Skin of body (tissue), 2 donors: ENCODE results near the gene CIAO3. TPM values are rescaled to one million over a fixed set of nuclear protein-coding genes. Genes with fewer than 3 reads are reported as not detected.
"Not testable (repeated sequence)": the region's sequence is repeated elsewhere in the genome, so short reads cannot be mapped to it uniquely, and the experiment has no call there.

ENCODE experiments used
- DNase-seq: peaks from one replicate; lab custom pipeline; 2025; lab: John Stamatoyannopoulos, UW
- total RNA-seq: library from RNA; depleted of rRNA; stranded (reverse); fragments of >200 nt; gene quantifications from one replicate; pipeline ENCODE4 v1.2.3, GENCODE V29; 2014

Gene CIAO3
- total RNA-seq, 1 donor from 2014 or later: 41.2 TPM

GRCh38 chr16:694863-695354 is 45.9 kb downstream of the CIAO3 start:
- DNase-seq: no peak

GRCh38 chr16:694187-694862 is 46.5 kb downstream of the CIAO3 start:
- DNase-seq: no peak

- no peak for DNase-seq
These were observed 47.0 kb downstream of the CIAO3 start for GRCh38 chr16:693766-694165.

GRCh38 chr16:693364-693763 is 47.4 kb downstream of the CIAO3 start:
- no peak for DNase-seq

- no peak for DNase-seq
These were observed 48.3 kb downstream of the CIAO3 start for GRCh38 chr16:692356-693108.

GRCh38 chr16:691242-691641 is 49.6 kb downstream of the CIAO3 start:
- DNase-seq: not testable (repeated sequence)

GRCh38 chr16:689175-689897 is 51.5 kb downstream of the CIAO3 start:
- DNase-seq: no peak

GRCh38 chr16:687499-687898 is 53.3 kb downstream of the CIAO3 start:
- DNase-seq: no peak

GRCh38 chr16:686459-687260 is 54.1 kb downstream of the CIAO3 start:
- no peak for DNase-seq

GRCh38 chr16:685967-686366 is 54.8 kb downstream of the CIAO3 start:
- no peak for DNase-seq

GRCh38 chr16:684961-685696 is 55.7 kb downstream of the CIAO3 start:
- no peak for DNase-seq

GRCh38 chr16:684071-684794 is 56.6 kb downstream of the CIAO3 start, which contains the start of gene JMJD8:
TSS of gene JMJD8 (minus strand) at chr16:684334. CDS start at chr16:684319, 15 bp downstream.
- peak; percentile 93 for DNase-seq

- DNase-seq: no peak
These were observed 57.3 kb downstream of the CIAO3 start for GRCh38 chr16:683396-684070.

- no peak for DNase-seq
These were observed 58.1 kb downstream of the CIAO3 start for GRCh38 chr16:682493-683395.

- no peak for DNase-seq
These were observed 58.9 kb downstream of the CIAO3 start for GRCh38 chr16:681746-682427.

- no peak for DNase-seq
These were observed 59.6 kb downstream of the CIAO3 start for GRCh38 chr16:680967-681745.

GRCh38 chr16:680625-680945 is 60.2 kb downstream of the CIAO3 start:
- DNase-seq: no peak
